GDM1 (cell line): ENCODE data around the gene RAB31.

Experiments used
- DNase-seq: peaks from one replicate; lab custom pipeline; 2025; lab: John Stamatoyannopoulos, UW

RAB31 gene

GRCh38 chr18:9862686-9863085 lies 154.6 kb downstream of the RAB31 start:
- DNase-seq = no peak

GRCh38 chr18:9863282-9863681 lies 155.2 kb downstream of the RAB31 start:
- no peak for DNase-seq

GRCh38 chr18:9865764-9866490 lies 157.8 kb downstream of the RAB31 start:
- no peak for DNase-seq

GRCh38 chr18:9866627-9867026 lies 158.5 kb downstream of the RAB31 start:
- DNase-seq = no peak

GRCh38 chr18:9867071-9867594 lies 159.0 kb downstream of the RAB31 start:
- DNase-seq = no peak

- no peak for DNase-seq
These were observed 161.0 kb downstream of the RAB31 start for GRCh38 chr18:9868857-9869714.

- DNase-seq = no peak
These were observed 161.8 kb downstream of the RAB31 start for GRCh38 chr18:9869715-9870430.

GRCh38 chr18:9870431-9871008 lies 162.4 kb downstream of the RAB31 start:
- no peak for DNase-seq

- no peak for DNase-seq
These were observed 163.2 kb downstream of the RAB31 start for GRCh38 chr18:9871244-9871746.

GRCh38 chr18:9872823-9873222 lies 164.7 kb downstream of the RAB31 start:
- DNase-seq = no peak

GRCh38 chr18:9874728-9875127 lies 166.6 kb downstream of the RAB31 start:
- no peak for DNase-seq

GRCh38 chr18:9876212-9876866 lies 168.2 kb downstream of the RAB31 start:
- no peak for DNase-seq

GRCh38 chr18:9876867-9877654 lies 169.0 kb downstream of the RAB31 start:
- no peak for DNase-seq

- no peak for DNase-seq
These were observed 169.5 kb downstream of the RAB31 start for GRCh38 chr18:9877655-9878014.

GRCh38 chr18:9878095-9878494 lies 170.0 kb downstream of the RAB31 start:
- no peak for DNase-seq

- DNase-seq = no peak
These were observed 170.7 kb downstream of the RAB31 start for GRCh38 chr18:9878783-9879242.

- no peak for DNase-seq
These were observed 176.0 kb downstream of the RAB31 start for GRCh38 chr18:9884090-9884489.

- no peak for DNase-seq
These were observed 176.5 kb downstream of the RAB31 start for GRCh38 chr18:9884532-9885140.

- no peak for DNase-seq
These were observed 177.3 kb downstream of the RAB31 start, which contains the start of gene TXNDC2 for GRCh38 chr18:9885170-9886004. TSS of gene TXNDC2 (plus strand) at chr18:9885973. CDS start at chr18:9886681, 708 bp downstream.
